Activated CD4-positive, alpha-beta T cell treated with anti-CD3 and anti-CD28 coated beads, Interleukin-2, Interleukin-4, amounts not matched to agents 100 ng/mL and 50 ng/mL, durations not matched to agents 16 hours and 8 hours (primary cell): ENCODE results near the gene MAP7D3.
A peak's percentile ranks its signal among the peaks of the same experiment; 100 is the strongest.
"Not testable (repeated sequence)": the region's sequence is repeated elsewhere in the genome, so short reads cannot be mapped to it uniquely, and the experiment has no call there.

ENCODE experiments used
- DNase-seq: peaks from one replicate; pipeline ENCODE4 v3.0.0-alpha.2; 2020; ENCODE audit warnings: low spot score

Gene MAP7D3

GRCh38 chrX:136251041-136251991 lies at the start of gene MAP7D3:
Gene MAP7D3 (minus strand): TSS chrX:136251400. CDS start chrX:136251358, 42 bp downstream.
- peak; percentile 60 for DNase-seq

GRCh38 chrX:136300721-136301120 lies 49.5 kb upstream of the MAP7D3 start, which contains the start of gene ADGRG4:
Gene ADGRG4 (plus strand): TSS chrX:136300963. CDS start chrX:136308778, 7,815 bp downstream.
- DNase-seq = not testable (repeated sequence)

GRCh38 chrX:136295380-136295779 lies 44.2 kb upstream of the MAP7D3 start:
- no peak for DNase-seq

GRCh38 chrX:136292656-136293055 lies 41.5 kb upstream of the MAP7D3 start:
- DNase-seq = no peak

- no peak for DNase-seq
These were observed 40.6 kb upstream of the MAP7D3 start for GRCh38 chrX:136291824-136292223.

- not testable (repeated sequence) for DNase-seq
These were observed 35.2 kb upstream of the MAP7D3 start for GRCh38 chrX:136286375-136286774.

- DNase-seq = no peak
These were observed 24.4 kb upstream of the MAP7D3 start for GRCh38 chrX:136275553-136275952.

- no peak for DNase-seq
These were observed 22.8 kb upstream of the MAP7D3 start for GRCh38 chrX:136273986-136274385.

- DNase-seq = no peak
These were observed 21.1 kb upstream of the MAP7D3 start for GRCh38 chrX:136272325-136272724.

GRCh38 chrX:136271300-136271699 lies 20.1 kb upstream of the MAP7D3 start:
- no peak for DNase-seq

GRCh38 chrX:136269921-136270320 lies 18.7 kb upstream of the MAP7D3 start:
- no peak for DNase-seq

GRCh38 chrX:136268051-136269048 lies 17.1 kb upstream of the MAP7D3 start:
- peak; percentile 69 for DNase-seq

GRCh38 chrX:136266828-136267227 lies 15.6 kb upstream of the MAP7D3 start:
- no peak for DNase-seq

GRCh38 chrX:136262812-136263315 lies 11.7 kb upstream of the MAP7D3 start:
- DNase-seq = no peak

GRCh38 chrX:136262243-136262642 lies 11.0 kb upstream of the MAP7D3 start:
- no peak for DNase-seq

GRCh38 chrX:136261321-136261720 lies 10.1 kb upstream of the MAP7D3 start:
- DNase-seq = no peak

GRCh38 chrX:136260776-136261175 lies 9.6 kb upstream of the MAP7D3 start:
- no peak for DNase-seq

- DNase-seq = peak; percentile 48
These were observed 8.3 kb upstream of the MAP7D3 start for GRCh38 chrX:136259543-136259942.

- no peak for DNase-seq
These were observed 7.8 kb upstream of the MAP7D3 start for GRCh38 chrX:136258951-136259350.

GRCh38 chrX:136256026-136256425 lies 4.8 kb upstream of the MAP7D3 start:
- no peak for DNase-seq

- no peak for DNase-seq
These were observed 4.3 kb upstream of the MAP7D3 start for GRCh38 chrX:136255541-136255940.
